Sigmoid colon (tissue), 7 donors: ENCODE measurements around the gene CHCHD6. TPM values are rescaled to one million over a fixed set of nuclear protein-coding genes. Genes with fewer than 3 reads are reported as not detected.

Experiments used
- DNase-seq: peaks from one replicate; pipeline ENCODE4 v3.0.0-alpha.2; 2019
- H3K27ac ChIP-seq, 4 donors: fragments of 200-600 bp; sonication (generic); one replicate each; pipeline ENCODE4 v1.5.1; 2016 to 2019; ENCODE audit warnings: mild to moderate bottlenecking in 1 of 4
- H3K27me3 ChIP-seq, 3 donors: fragments of 200-600 bp; sonication (generic); one replicate each; pipeline ENCODE4 v1.5.1; 2019; ENCODE audit warnings: mild to moderate bottlenecking in 1 of 3
- H3K36me3 ChIP-seq, 4 donors: fragments of 200-600 bp; sonication (generic); one replicate each; pipeline ENCODE4 v1.5.1; 2016 to 2019
- H3K4me1 ChIP-seq, 4 donors: fragments of 200-600 bp; sonication (generic); one replicate each; pipeline ENCODE4 v1.5.1; 2017 to 2019
- H3K4me3 ChIP-seq, 4 donors: fragments of 200-600 bp; sonication (generic); one replicate each; pipeline ENCODE4 v1.5.1; 2017 to 2019; ENCODE audit warnings: mild to moderate bottlenecking in 2 of 4, moderate library complexity in 1 of 4
- H3K9me3 ChIP-seq, 4 donors: fragments of 200-600 bp in 3 of 4; sonication (generic) in 3 of 4; one replicate each; pipeline versions ENCODE4 v1.5.1 to v1.6.1; 2013 to 2019
- EP300 ChIP-seq, 4 donors: sonication (generic); formaldehyde crosslinking; IDR thresholded peaks; one replicate each; pipeline ENCODE4 v1.6.1; 2017; ENCODE audit warnings: antibody characterized with exemption in 4 of 4
- POLR2A ChIP-seq, 2 donors: fragments of 450-650 bp; IDR thresholded peaks; one replicate each; pipeline ENCODE4 v1.6.1; 2016; ENCODE audit warnings: antibody characterized with exemption in 2 of 2, mild to moderate bottlenecking in 2 of 2, moderate library complexity in 2 of 2
- POLR2AphosphoS5 ChIP-seq, 4 donors: sonication (generic); formaldehyde crosslinking; IDR thresholded peaks; one replicate each; pipeline ENCODE4 v1.6.1; 2017; ENCODE audit warnings: antibody characterized with exemption in 4 of 4
- WGBS, 2 donors: extraction: QIAGEN DNeasy Blood & Tissue Kit; methylation state at CpG; one replicate each; pipeline ENCODE4 v1.1.7; 2013; 5-methylcytosine and 5-hydroxymethylcytosine counted together
- intact Hi-C: fragments of 100-400 bp; cut with DNase I; formaldehyde crosslinking; loops from one replicate; pipeline ENCODE4 v1.15.1; 2023
- polyA plus RNA-seq, 3 donors: library from polyadenylated mRNA; stranded (reverse); fragments of 200-250 nt; gene quantifications; one replicate each; pipeline ENCODE4 v1.2.3, GENCODE V29; 2013
- total RNA-seq, 4 donors: library from RNA; depleted of rRNA; stranded (reverse); fragments of >200 nt; gene quantifications; one replicate each; pipeline ENCODE4 v1.1.0, GENCODE V29; 2016
- TF ChIP-seq, protein P1 (sequence below), 4 experiments: fragments of 450-650 bp in 3 of 4; fragments of 200-600 bp in 1 of 4; IDR thresholded peaks; one replicate each; pipeline ENCODE4 v1.5.1; 2016 to 2019; ENCODE audit warnings: antibody characterized with exemption in 4 of 4, mild to moderate bottlenecking in 3 of 4, moderate library complexity in 2 of 4
- donor health status: healthy with polysubstance abuse.
- donor health status: Bipolar disorder and iron deficiency.
- donor health status: healthy.

CHCHD6 gene, protein sequence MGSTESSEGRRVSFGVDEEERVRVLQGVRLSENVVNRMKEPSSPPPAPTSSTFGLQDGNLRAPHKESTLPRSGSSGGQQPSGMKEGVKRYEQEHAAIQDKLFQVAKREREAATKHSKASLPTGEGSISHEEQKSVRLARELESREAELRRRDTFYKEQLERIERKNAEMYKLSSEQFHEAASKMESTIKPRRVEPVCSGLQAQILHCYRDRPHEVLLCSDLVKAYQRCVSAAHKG
- 10 to 100 TPM in 3 of 4 donors, 1 to 10 TPM in 1; 8.0 to 20.9 (median 14.1) TPM for total RNA-seq
- 10 to 100 TPM; 11.8 to 15.5 (median 14.4) TPM for polyA plus RNA-seq

DNA sequence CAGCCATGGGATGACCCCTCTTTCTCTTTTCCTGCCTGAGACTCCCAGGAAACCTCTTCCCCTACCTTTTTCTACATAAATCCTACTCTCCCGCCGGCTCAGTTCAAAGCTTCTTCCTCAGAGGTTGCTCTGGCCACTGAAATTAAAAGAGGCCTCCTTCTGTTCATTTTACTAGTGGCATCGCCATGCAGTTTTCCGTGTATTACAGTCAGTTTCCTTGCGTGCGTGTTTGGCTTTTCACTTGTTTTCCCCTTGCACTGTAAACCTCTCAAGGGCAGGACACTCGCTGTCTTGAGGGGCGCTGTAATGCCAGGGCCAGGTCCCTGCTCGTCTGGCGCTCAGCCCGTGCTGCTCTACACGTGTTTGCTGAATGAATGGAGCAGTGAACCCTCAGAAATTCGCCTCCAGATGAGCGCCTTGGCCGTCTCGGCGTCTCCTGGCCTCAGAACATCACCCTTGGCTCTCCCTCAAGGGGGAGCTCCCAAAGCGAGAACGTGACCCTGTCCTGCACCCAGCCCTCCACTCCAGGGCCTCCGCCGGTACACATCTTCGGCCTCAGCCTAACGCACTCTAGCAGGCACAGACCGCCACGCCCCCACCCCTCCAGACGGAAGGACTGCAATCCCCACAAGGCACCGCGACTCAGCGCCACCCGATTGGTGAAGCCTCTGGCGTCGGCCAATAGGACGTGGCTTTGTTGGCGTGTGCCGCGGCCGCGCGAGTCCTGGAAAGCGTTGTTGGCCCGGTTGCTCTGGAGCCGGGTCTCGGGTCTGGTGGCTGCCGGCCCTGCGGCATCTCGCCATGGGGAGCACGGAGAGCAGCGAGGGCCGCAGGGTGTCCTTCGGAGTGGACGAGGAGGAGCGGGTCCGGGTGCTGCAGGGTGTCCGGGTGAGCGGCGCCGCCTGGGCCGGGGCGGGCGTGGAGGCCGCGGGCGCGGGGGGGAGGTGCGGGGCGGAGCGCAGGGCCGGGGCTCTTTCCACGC, at the start of gene CHCHD6:
TSS of gene CHCHD6 (plus strand) at position 729 of the 982 bp plus-strand sequence. CDS start at position 802, 73 bp downstream.
- 2 to 4% methylated on average over 69 of the region's 69 CpGs for WGBS, 2 donors
- peaks cover 0 to 4% (median 0%) of the 10 kb centered on the region in 3 donors for H3K27me3 ChIP-seq
- TF ChIP-seq POLR2A (IDR thresholded peaks at IDR 0.05) (no peak), EP300 (IDR thresholded peaks at IDR 0.05) (no peak), POLR2AphosphoS5 (IDR thresholded peaks at IDR 0.05) (peak in 3 of 4 donors; percentile 28 to 65 (median 42))
- TF ChIP-seq, protein P1, sequence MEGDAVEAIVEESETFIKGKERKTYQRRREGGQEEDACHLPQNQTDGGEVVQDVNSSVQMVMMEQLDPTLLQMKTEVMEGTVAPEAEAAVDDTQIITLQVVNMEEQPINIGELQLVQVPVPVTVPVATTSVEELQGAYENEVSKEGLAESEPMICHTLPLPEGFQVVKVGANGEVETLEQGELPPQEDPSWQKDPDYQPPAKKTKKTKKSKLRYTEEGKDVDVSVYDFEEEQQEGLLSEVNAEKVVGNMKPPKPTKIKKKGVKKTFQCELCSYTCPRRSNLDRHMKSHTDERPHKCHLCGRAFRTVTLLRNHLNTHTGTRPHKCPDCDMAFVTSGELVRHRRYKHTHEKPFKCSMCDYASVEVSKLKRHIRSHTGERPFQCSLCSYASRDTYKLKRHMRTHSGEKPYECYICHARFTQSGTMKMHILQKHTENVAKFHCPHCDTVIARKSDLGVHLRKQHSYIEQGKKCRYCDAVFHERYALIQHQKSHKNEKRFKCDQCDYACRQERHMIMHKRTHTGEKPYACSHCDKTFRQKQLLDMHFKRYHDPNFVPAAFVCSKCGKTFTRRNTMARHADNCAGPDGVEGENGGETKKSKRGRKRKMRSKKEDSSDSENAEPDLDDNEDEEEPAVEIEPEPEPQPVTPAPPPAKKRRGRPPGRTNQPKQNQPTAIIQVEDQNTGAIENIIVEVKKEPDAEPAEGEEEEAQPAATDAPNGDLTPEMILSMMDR (IDR thresholded peaks at IDR 0.05): no peak
- peak within 1 kb of the TSS; percentile 51 to 84 (median 73) for H3K4me3 ChIP-seq
- DNase-seq: peak; percentile 97
- intact Hi-C loops: no loop called here
- H3K27ac ChIP-seq: peak within 1 kb of the TSS; percentile 10 to 49 (median 41)
- H3K9me3 ChIP-seq: no peaks in the 10 kb centered on the region
- no peaks in the 10 kb centered on the region for H3K36me3 ChIP-seq
- H3K4me1 ChIP-seq: peaks cover 0 to 17% (median 13%) of the 10 kb centered on the region in 4 donors

DNA sequence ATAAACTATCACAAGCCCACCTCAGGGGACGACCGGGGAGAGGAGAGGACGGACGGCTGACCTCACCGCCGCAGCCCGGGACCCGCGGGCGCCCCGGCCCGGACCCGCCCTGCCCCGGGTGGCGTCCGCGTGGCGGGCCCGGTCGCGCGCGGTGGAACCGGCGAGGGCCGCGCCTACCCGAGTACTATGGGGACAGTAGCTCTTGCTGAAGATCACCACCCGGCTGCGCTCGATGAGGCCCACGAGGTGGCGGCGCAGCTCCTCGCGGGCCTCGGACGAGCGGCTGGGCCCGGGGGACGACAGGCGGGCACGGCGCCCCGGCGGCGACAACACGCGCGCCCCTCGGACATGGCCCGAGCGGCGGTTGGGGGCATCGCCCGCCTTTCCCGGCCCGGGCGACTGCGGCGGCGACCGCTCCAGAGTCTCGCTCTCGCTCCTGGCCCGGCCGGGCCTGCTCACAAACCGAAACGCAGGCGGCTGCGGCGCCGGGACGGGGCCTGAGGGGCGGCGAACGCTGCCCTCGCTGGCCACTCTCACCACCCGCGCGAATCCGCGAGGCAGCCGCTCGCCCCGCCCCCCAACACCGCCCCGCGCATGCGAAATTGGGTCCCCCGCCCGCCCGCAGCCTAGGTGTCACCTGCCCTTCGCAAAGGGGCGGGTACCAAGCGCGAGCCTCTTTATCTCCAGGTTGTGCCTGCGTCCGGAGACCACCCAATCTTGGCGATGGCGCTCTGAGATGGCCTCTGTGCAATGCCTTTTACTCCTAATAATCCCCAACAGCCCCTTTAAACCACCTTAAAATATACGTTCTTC, 49.3 kb upstream of the CHCHD6 start, which contains the start of gene TXNRD3:
TSS of gene TXNRD3 (minus strand) at position 554 of the 813 bp plus-strand sequence.
- H3K4me1 ChIP-seq: peaks cover 0 to 15% (median 8%) of the 10 kb centered on the region in 4 donors
- 0 to 1% methylated on average over 102 of the region's 102 CpGs for WGBS, 2 donors
- intact Hi-C loops: loop anchor here (10.0 kb wide), 1 partner anchor 130 kb away; the partner anchor contains the start of gene CHST13
- peak within 1 kb of the TSS; percentile 76 to 88 (median 84) for H3K27ac ChIP-seq
- no peaks in the 10 kb centered on the region for H3K9me3 ChIP-seq
- peak; percentile 86 for DNase-seq
- peak within 1 kb of the TSS; percentile 46 to 93 (median 74) for H3K4me3 ChIP-seq
- peaks cover 0 to 13% (median 0%) of the 10 kb centered on the region in 3 donors for H3K27me3 ChIP-seq
- TF ChIP-seq POLR2AphosphoS5 (IDR thresholded peaks at IDR 0.05) (peak in 3 of 4 donors; percentile 51 to 73 (median 65)), POLR2A (IDR thresholded peaks at IDR 0.05) (no peak), EP300 (IDR thresholded peaks at IDR 0.05) (no peak)
- no peaks in the 10 kb centered on the region for H3K36me3 ChIP-seq

DNA sequence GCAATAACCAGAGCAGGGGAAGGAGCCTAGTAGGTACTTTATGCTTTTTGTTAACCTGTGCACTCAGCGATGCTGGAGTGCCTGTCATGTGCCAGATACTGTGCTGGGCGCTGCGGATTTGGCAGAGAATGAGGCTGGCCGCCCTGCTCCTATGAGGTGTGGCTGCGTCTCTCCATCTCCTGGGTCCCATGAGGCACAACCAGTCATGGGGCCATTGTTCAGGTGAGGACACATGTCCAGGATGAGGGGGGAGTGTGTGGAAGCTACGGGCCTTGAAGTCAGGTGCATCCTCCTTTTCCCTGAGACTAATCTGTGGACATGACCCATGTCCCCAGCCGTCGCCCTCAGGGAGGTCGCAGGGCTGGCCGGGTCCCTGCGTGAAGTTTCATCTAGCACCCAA, 48.2 kb upstream of the CHCHD6 start:
- TF ChIP-seq, protein P1 (IDR thresholded peaks at IDR 0.05): no peak
- TF ChIP-seq POLR2A (IDR thresholded peaks at IDR 0.05) (no peak), POLR2AphosphoS5 (IDR thresholded peaks at IDR 0.05) (no peak)
- Histone ChIP-seq H3K4me1 (peaks cover 0 to 15% (median 8%) of the 10 kb centered on the region in 4 donors), H3K27ac (no peak overlapping the region), H3K36me3 (no peaks in the 10 kb centered on the region), H3K9me3 (peaks cover 0 to 1% (median 0%) of the 10 kb centered on the region in 4 donors), H3K27me3 (peaks cover 0 to 24% (median 4%) of the 10 kb centered on the region in 3 donors), H3K4me3 (no peak overlapping the region)
- intact Hi-C loops: loop anchor here (10.0 kb wide), 1 partner anchor 131 kb away; the partner anchor contains the start of gene CHST13
- 91 to 94% methylated on average over 11 of the region's 11 CpGs for WGBS, 2 donors
- peak; percentile 39 for DNase-seq

DNA sequence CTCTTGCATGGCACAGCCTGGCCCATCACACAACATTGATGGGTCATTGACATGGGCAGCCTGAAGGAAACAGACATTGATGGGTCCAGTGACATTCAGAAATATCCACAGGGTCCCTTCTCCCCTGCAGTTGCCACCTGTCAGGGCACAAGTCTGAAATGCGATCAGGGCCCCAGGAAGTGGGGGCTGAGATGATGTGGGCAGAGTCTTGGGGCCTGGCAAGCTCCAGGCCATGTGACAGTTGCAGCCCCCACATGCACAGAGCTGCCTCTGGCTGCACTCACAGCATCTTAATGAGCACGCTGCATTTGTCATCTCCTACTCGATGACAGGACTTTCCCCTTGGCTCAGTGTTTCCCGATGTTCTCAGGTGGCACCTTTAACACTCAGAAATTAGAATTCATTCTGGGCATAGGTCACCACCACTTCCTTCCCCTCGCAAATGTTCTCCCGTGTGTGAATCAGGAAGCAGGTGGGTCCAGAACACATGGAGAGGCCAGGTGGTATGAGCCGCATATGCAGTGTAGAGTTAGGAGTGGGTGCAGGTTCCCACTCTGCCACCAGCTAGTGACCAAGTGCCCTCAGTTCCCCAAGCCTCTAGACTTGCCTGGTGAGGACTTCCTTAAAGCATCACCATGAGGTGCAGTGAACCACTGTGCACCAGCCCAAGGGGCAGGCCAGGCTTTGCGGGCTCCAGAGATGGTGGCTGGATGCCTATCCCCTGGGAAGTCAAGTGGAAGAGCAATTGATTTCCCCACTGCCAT, 47.5 kb upstream of the CHCHD6 start:
- WGBS, 2 donors: 60 to 74% methylated on average over 8 of the region's 8 CpGs
- Histone ChIP-seq H3K36me3 (no peaks in the 10 kb centered on the region), H3K27me3 (peaks cover 0 to 29% (median 4%) of the 10 kb centered on the region in 3 donors), H3K9me3 (peaks cover 0 to 2% (median 0%) of the 10 kb centered on the region in 4 donors), H3K27ac (no peak overlapping the region), H3K4me3 (no peak overlapping the region), H3K4me1 (peaks cover 0 to 15% (median 8%) of the 10 kb centered on the region in 4 donors)
- intact Hi-C loops: loop anchor here (10.0 kb wide), 1 partner anchor 132 kb away; the partner anchor contains the start of gene CHST13
- TF ChIP-seq, protein P1 (IDR thresholded peaks at IDR 0.05): no peak
- TF ChIP-seq POLR2A (IDR thresholded peaks at IDR 0.05) (no peak), POLR2AphosphoS5 (IDR thresholded peaks at IDR 0.05) (no peak), EP300 (IDR thresholded peaks at IDR 0.05) (no peak)
- peak; percentile 30 for DNase-seq
